ENCODE measurements around the gene MTX1.
A peak's percentile ranks its signal among the peaks of the same experiment; 100 is the strongest.

The MTX1 gene

DNA sequence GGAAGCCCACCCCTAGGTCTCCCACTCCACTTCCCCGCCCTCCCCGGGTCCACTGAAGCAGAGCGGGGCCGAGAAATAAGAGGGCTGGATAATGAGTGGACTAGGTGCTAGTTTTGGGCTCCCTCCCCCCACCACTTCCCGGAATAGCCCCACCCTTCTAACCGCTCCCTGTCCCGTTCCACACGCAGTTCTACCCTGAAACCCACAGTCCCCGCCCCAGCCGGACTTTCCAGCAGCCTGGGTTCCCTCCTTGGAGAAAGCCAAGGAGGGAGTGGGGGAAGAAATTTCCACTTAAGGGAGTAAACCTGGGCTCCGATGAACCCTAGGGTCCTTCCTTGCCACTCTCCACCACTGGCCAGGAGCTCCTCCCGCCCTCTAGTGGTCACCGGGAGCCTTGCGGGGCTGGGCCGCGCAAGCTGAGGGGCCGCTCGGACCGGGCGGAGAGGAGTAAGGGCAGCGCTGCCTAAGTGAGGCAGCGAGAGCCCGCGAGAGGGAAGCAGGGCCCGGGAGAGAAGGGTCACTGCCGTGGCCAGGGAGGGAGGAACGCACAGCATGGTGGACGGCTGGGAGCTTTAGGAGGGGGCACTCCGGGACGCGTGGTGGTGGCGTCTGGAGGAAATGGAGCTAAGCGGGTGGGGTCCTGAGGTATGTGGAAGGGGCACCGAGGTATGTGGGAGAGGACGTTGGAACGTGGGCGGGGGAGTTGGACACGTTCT is 15.1 kb upstream of the MTX1 start:
- peak overlapping the region; percentile 56 for H3K4me3 ChIP-seq (ENCODE audit: low read depth, low read length)
- TF ChIP-seq, protein P1, sequence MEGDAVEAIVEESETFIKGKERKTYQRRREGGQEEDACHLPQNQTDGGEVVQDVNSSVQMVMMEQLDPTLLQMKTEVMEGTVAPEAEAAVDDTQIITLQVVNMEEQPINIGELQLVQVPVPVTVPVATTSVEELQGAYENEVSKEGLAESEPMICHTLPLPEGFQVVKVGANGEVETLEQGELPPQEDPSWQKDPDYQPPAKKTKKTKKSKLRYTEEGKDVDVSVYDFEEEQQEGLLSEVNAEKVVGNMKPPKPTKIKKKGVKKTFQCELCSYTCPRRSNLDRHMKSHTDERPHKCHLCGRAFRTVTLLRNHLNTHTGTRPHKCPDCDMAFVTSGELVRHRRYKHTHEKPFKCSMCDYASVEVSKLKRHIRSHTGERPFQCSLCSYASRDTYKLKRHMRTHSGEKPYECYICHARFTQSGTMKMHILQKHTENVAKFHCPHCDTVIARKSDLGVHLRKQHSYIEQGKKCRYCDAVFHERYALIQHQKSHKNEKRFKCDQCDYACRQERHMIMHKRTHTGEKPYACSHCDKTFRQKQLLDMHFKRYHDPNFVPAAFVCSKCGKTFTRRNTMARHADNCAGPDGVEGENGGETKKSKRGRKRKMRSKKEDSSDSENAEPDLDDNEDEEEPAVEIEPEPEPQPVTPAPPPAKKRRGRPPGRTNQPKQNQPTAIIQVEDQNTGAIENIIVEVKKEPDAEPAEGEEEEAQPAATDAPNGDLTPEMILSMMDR (IDR thresholded peaks at IDR 0.05; ENCODE audit: borderline replicate concordance, insufficient read depth, low read depth, low read length), result peak; percentile 99

DNA sequence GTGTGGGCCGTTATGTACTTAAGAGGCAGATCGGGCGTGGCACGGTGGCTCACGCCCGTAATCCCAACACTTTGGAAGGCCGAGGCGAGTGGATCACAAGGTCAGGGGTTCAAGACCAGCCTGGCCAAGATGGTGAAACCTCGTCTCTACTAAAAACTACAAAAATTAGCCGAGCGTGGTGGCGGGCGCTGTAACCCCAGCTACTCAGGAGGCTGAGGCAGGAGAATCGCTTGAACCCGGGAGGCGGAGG is 14.6 kb upstream of the MTX1 start:
- H3K4me3 ChIP-seq (ENCODE audit: low read depth, low read length), result peak overlapping the region; percentile 56

DNA sequence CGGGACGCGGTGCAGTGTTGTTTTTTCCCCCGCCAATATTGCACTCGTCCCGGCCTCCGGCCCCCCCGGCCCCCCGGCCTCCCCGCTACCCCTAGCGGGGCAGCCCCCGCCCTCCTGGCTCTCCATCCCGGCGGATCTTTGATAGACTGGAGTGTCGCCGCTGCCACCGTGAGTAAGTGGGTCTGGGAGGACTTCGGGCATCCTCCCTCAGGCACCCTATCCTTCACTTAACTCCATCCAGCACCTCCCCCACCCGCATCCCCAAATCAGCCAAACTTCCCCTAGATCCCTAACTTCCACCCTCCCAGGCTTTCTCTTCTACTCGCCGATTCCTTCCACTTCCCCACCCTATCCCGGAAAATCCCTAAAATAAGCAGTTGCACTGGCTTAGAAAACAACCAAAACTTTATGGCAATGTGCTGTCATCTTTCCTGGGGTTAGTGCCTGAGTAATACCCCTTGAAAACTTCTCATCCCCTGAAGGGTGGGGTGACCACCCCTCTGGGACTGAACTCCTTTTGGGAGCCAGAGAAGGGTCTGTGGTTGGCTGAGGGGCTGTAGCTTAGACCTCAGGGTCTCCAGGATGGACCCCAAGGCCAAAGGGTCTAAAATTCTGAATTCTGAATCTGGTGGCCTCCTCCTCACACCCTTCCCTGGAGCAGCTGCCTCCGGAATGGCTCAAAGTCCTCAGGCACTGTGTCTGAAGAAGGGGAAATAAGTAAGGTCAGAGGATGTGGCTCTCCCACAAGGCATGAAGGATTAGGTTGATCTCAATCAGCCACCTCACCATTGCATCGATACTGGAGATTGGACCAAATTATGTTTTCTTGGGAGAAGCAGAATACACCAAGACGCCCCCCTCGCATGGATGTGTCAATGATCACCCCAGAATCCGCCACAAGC is 13.0 kb upstream of the MTX1 start:
- TF ChIP-seq, protein P1 (IDR thresholded peaks at IDR 0.05; ENCODE audit: borderline replicate concordance, insufficient read depth, low read depth, low read length), result no peak

DNA sequence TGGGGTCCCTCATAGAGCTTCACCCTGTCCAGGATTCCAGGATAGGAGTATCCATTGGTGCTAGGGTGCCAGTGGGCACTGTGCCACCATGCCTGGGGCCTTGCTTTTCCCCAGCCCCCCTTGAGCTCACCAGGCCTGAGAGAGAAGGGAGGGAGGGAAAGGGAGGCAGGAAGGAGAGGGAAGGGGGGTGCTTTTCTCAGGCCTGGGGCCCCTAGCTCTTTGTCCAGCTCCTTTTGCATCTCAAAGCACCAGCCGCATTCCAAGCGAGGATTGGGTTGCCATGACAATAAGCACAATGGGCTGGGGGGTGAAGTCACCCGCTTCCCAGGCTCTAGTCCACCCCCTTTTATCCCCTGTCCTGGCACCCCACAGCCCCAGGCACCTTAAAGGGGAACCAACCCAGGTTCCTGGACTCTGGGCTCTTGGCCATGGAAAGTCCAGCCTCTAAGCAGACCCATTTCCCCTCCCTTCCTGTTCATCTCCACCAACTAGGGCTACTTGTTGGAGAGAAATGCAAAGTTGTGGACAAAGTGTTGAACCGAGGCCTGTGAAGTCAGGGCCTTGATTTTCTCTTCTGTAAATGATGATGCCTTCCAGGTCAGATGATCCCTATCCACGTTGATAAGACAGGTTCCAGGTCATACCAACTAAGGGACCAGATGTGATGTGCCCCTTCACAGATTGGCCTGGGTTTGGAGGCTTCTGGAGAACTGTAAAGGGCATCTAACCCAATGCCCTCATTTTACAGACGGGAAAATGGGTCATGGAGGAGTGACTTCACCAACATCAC is 12.2 kb upstream of the MTX1 start:
- H3K4me3 ChIP-seq (ENCODE audit: low read depth, low read length), result no peak overlapping the region
- TF ChIP-seq, protein P1 (IDR thresholded peaks at IDR 0.05; ENCODE audit: borderline replicate concordance, insufficient read depth, low read depth, low read length), result no peak

More for the DNA sequence above, 13.0 kb upstream of the MTX1 start:
- H3K4me3 ChIP-seq (ENCODE audit: low read depth, low read length), result peak overlapping the region; percentile 51

DNA sequence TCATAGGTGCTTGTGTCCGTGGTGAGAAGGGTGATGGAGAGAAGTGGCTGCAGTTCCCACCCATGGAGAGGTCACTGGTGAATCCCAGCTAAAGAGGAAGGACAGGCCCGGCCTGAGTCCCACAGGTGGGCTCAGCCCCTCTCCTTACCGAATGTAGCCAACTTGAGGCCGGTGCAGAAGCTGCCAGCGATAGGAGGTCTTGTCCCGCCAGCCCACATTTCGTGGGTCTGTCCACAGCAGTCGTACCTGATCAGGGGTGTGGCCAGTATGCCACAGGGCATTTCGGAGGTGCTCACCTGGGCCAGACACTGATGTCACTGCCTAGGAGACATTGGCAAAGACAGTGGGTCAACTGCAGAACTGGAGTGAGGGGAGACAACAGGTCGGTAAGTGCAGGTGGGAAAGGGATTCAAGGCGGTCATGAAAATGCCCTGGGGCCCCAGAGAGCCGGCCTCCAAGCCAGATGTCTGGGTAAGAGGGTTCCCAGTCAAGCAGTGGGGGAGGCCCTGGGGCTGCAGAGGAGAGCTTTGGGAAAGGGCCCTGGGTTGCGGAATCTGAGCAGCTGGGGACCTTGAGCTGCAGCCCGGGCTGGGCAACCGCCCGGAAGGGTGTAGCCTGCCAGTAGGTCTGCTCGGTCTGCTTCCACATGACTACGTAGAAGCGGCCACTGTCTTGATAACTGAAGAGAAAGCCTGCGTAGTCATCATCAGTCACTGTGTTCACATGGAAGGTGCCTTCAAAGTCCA is 11.4 kb upstream of the MTX1 start:
- TF ChIP-seq, protein P1 (IDR thresholded peaks at IDR 0.05; ENCODE audit: borderline replicate concordance, insufficient read depth, low read depth, low read length), result no peak
- no peak overlapping the region for H3K4me3 ChIP-seq (ENCODE audit: low read depth, low read length)

DNA sequence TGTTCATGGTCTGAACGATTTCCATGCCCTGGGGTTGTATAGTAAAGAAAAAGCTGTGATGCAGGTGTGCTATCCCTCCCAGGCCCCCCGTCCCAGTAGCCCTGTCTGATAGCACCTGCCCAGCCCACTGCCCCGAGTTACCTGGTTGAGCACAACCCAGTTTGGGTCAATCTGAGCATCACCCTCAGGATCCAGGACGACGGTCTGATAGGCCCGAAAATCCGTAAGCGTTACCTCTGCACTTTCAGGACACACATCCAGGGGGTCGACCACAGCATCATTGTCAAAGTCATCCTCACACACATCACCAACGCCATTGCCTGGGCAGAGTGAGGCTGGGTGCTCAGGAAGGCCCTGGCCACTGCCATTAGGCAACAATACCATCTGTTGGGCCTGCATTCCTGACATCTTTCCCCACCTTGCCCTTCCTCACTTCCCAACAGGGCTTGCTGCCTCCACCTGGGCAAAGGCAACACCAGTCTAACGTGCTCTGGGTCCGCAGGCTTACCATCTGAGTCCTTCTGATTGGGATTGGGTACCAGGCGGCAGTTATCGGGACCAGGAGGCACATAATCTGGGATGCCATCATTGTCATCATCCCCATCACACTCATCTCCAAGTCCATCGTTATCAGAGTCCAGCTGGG is 10.5 kb upstream of the MTX1 start:
- no peak overlapping the region for H3K4me3 ChIP-seq (ENCODE audit: low read depth, low read length)
- TF ChIP-seq, protein P1 (IDR thresholded peaks at IDR 0.05; ENCODE audit: borderline replicate concordance, insufficient read depth, low read depth, low read length), result no peak

Measured in GM12875 (cell line).